Right lobe of liver (tissue), 4 donors: ENCODE data around the gene UPF3B.

ENCODE experiments used
- POLR2A ChIP-seq: fragments of 450-650 bp; IDR thresholded peaks from one replicate; pipeline ENCODE4 v1.6.1; 2017; ENCODE audit warnings: antibody characterized with exemption, mild to moderate bottlenecking
- TF ChIP-seq, protein P1 (sequence below), 4 donors: fragments of 200-600 bp in 3 of 4; fragments of 450-650 bp in 1 of 4; IDR thresholded peaks; one replicate each; pipeline versions ENCODE4 v1.5.1 to v1.8.0; 2016 to 2022; ENCODE audit warnings: antibody characterized with exemption in 4 of 4, mild to moderate bottlenecking in 2 of 4
- donor health status: DM: no; HTN: no; CAD: no.
- donor health status: DM: no; HTN: no; CAD: no.
- donor health status: DM: no; HTN: yes; CAD: no.

DNA sequence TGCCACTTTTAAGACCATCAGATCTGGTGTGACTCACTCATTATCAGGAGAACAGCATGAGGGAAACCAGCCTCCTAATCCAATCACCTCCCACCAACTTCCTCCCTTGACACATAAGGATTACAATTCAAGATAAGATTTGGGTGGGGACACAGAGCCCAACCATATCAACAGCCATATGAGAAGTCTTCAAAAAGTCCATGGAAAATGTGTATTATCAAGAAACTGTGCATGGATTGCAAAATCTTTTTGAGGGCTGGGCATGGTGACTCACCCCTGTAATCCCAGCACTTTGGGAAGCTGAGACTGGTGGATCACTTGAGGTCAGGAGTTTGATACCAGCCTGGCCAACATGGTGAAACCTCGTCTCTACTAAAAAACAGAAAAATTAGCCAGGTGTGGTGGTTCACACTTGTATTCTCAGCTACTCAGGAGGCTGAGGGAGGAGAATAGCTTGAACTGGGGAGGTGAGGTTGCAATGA lies 43.5 kb downstream of the UPF3B start:
- TF ChIP-seq POLR2A = no peak
- TF ChIP-seq, protein P1, sequence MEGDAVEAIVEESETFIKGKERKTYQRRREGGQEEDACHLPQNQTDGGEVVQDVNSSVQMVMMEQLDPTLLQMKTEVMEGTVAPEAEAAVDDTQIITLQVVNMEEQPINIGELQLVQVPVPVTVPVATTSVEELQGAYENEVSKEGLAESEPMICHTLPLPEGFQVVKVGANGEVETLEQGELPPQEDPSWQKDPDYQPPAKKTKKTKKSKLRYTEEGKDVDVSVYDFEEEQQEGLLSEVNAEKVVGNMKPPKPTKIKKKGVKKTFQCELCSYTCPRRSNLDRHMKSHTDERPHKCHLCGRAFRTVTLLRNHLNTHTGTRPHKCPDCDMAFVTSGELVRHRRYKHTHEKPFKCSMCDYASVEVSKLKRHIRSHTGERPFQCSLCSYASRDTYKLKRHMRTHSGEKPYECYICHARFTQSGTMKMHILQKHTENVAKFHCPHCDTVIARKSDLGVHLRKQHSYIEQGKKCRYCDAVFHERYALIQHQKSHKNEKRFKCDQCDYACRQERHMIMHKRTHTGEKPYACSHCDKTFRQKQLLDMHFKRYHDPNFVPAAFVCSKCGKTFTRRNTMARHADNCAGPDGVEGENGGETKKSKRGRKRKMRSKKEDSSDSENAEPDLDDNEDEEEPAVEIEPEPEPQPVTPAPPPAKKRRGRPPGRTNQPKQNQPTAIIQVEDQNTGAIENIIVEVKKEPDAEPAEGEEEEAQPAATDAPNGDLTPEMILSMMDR (IDR thresholded peaks at IDR 0.05) = no peak
